Liver (tissue), 3 donors: ENCODE data around the gene CDC20.

ENCODE experiments used
- ATF3 ChIP-seq: IDR thresholded peaks from 2 replicates; pipeline ENCODE4 v1.6.1; 2016; ENCODE audit warnings: antibody characterized with exemption
- CTCF ChIP-seq: fragments of 150-350 bp; IDR thresholded peaks from 2 replicates; pipeline ENCODE4 v1.5.1; 2017; ENCODE audit warnings: improper control_type of control experiment, low read depth, low read length; ENCODE audit not compliant: missing input control
- GABPA ChIP-seq, 2 donors: IDR thresholded peaks in 1 of 2; conservative IDR thresholded peaks in 1 of 2; 2 replicates each; pipeline ENCODE4 v1.6.1; 2016; ENCODE audit warnings: antibody characterized with exemption in 2 of 2, mild to moderate bottlenecking in 1 of 2, moderate library complexity in 1 of 2
- JUND ChIP-seq, 2 donors: IDR thresholded peaks; 2 replicates each; pipeline ENCODE4 v1.6.1; 2016; ENCODE audit warnings: antibody characterized with exemption in 2 of 2
- SP1 ChIP-seq: IDR thresholded peaks from 2 replicates; pipeline ENCODE4 v1.6.1; 2018; ENCODE audit warnings: antibody characterized with exemption, mild to moderate bottlenecking
- TAF1 ChIP-seq: conservative IDR thresholded peaks from 2 replicates; pipeline ENCODE4 v1.6.1; 2016; ENCODE audit warnings: antibody characterized with exemption, mild to moderate bottlenecking
- donor health status: healthy.
- donor health status: healthy.

- no peak for TF ChIP-seq CTCF
- TF ChIP-seq TAF1: no peak
- no peak for TF ChIP-seq ATF3
- TF ChIP-seq GABPA (IDR thresholded peaks at IDR 0.05 in 1 of 2, conservative IDR thresholded peaks at IDR 0.05 in 1 of 2): no peak
- TF ChIP-seq SP1: no peak
- no peak for TF ChIP-seq JUND (IDR thresholded peaks at IDR 0.05)
Observed at GRCh38 chr1:43392702-43393101, 33.9 kb downstream of the CDC20 start.
